Activated CD4-positive, alpha-beta T cell treated with anti-CD3 and anti-CD28 coated beads, Interleukin-2, amount 10 ng/mL, durations not matched to agents 24 days and 14 days (primary cell): ENCODE results near the gene CNGB1. TPM values are rescaled to one million over a fixed set of nuclear protein-coding genes. Genes with fewer than 3 reads are reported as not detected.
"Not testable (repeated sequence)": the region's sequence is repeated elsewhere in the genome, so short reads cannot be mapped to it uniquely, and the experiment has no call there.

ENCODE experiments used
- DNase-seq: peaks from one replicate; pipeline ENCODE4 v3.0.0; 2022
- H3K27ac Mint-ChIP-seq: one replicate; pipeline ENCODE4 v1.8.0; 2022; ENCODE audit warnings: mild to moderate bottlenecking, mixed read lengths
- H3K27me3 Mint-ChIP-seq: one replicate; pipeline ENCODE4 v1.8.0; 2022; ENCODE audit warnings: mixed read lengths
- H3K36me3 Mint-ChIP-seq: one replicate; pipeline ENCODE4 v1.8.0; 2022; ENCODE audit warnings: low read depth, mild to moderate bottlenecking, mixed read lengths
- H3K4me1 Mint-ChIP-seq: one replicate; pipeline ENCODE4 v1.8.0; 2021; ENCODE audit warnings: mixed read lengths
- H3K4me3 Mint-ChIP-seq: one replicate; pipeline ENCODE4 v1.8.0; 2022; ENCODE audit warnings: mild to moderate bottlenecking, moderate library complexity, mixed read lengths
- H3K9me3 Mint-ChIP-seq: one replicate; pipeline ENCODE4 v1.8.0; 2021; ENCODE audit warnings: mixed read lengths
- intact Hi-C: fragments of 100-400 bp; cut with micrococcal nuclease; formaldehyde crosslinking; loops from one replicate; pipeline ENCODE4 v1.15.1; 2023
- total RNA-seq: library from RNA; stranded (reverse); gene quantifications from 2 replicates; pipeline ENCODE4 v1.2.3, GENCODE V29; 2022

Gene CNGB1
- total RNA-seq, 1 donor from 2014 or later = not detected

- no peaks in the 10 kb centered on the region for H3K36me3 Mint-ChIP-seq
- H3K27ac Mint-ChIP-seq = no peak overlapping the region
- H3K27me3 Mint-ChIP-seq = peaks cover 6% of the 10 kb centered on the region
- H3K4me3 Mint-ChIP-seq = no peak overlapping the region
- intact Hi-C loops = no loop called here
- no peak for DNase-seq
- no peaks in the 10 kb centered on the region for H3K4me1 Mint-ChIP-seq
- no peaks in the 10 kb centered on the region for H3K9me3 Mint-ChIP-seq
These were observed 97.7 kb downstream of the CNGB1 start for GRCh38 chr16:57873218-57873617.

- H3K36me3 Mint-ChIP-seq, H3K9me3 Mint-ChIP-seq, H3K27me3 Mint-ChIP-seq, H3K4me1 Mint-ChIP-seq, DNase-seq, H3K27ac Mint-ChIP-seq, H3K4me3 Mint-ChIP-seq, intact Hi-C loops: not testable (repeated sequence)
These were observed 98.2 kb downstream of the CNGB1 start for GRCh38 chr16:57872764-57873163.

- no peak for DNase-seq
- Mint-ChIP-seq H3K9me3 (no peaks in the 10 kb centered on the region), H3K4me3 (no peak overlapping the region), H3K27ac (no peak overlapping the region), H3K4me1 (no peaks in the 10 kb centered on the region), H3K36me3 (no peaks in the 10 kb centered on the region), H3K27me3 (peaks cover 9% of the 10 kb centered on the region)
- intact Hi-C loops = loop anchor here (2.0 kb wide), 1 partner anchor 69 kb away; the partner anchor contains the start of gene KIFC3
These were observed 99.5 kb downstream of the CNGB1 start for GRCh38 chr16:57871456-57871855.

- intact Hi-C loops = loop anchor here (2.0 kb wide), 1 partner anchor 68 kb away; the partner anchor contains the start of gene KIFC3
- H3K4me1 Mint-ChIP-seq = no peaks in the 10 kb centered on the region
- DNase-seq = no peak
- H3K27ac Mint-ChIP-seq = no peak overlapping the region
- no peaks in the 10 kb centered on the region for H3K9me3 Mint-ChIP-seq
- H3K4me3 Mint-ChIP-seq = no peak overlapping the region
- no peaks in the 10 kb centered on the region for H3K36me3 Mint-ChIP-seq
- H3K27me3 Mint-ChIP-seq = peaks cover 7% of the 10 kb centered on the region
These were observed 100.0 kb downstream of the CNGB1 start for GRCh38 chr16:57870753-57871454.

- no peak overlapping the region for H3K27ac Mint-ChIP-seq
These were observed 101.9 kb downstream of the CNGB1 start for GRCh38 chr16:57868913-57869520.

GRCh38 chr16:57867000-57867561, 103.8 kb downstream of the CNGB1 start:
- Mint-ChIP-seq H3K27me3 (peaks cover 22% of the 10 kb centered on the region), H3K4me3 (no peak overlapping the region), H3K36me3 (no peaks in the 10 kb centered on the region), H3K27ac (no peak overlapping the region), H3K9me3 (no peaks in the 10 kb centered on the region), H3K4me1 (no peaks in the 10 kb centered on the region)
- no peak for DNase-seq
- intact Hi-C loops = loop anchor here (10.0 kb wide), 1 partner anchor 112 kb away; no protein-coding TSS in a partner anchor

More at GRCh38 chr16:57868913-57869520, 101.9 kb downstream of the CNGB1 start:
- peaks cover 11% of the 10 kb centered on the region for H3K27me3 Mint-ChIP-seq
- no peaks in the 10 kb centered on the region for H3K4me1 Mint-ChIP-seq
- no peaks in the 10 kb centered on the region for H3K9me3 Mint-ChIP-seq
- H3K36me3 Mint-ChIP-seq = no peaks in the 10 kb centered on the region
- H3K4me3 Mint-ChIP-seq = no peak overlapping the region
- no peak for DNase-seq
- intact Hi-C loops = loop anchor here (10.0 kb wide), 1 partner anchor 114 kb away; no protein-coding TSS in a partner anchor

- Mint-ChIP-seq H3K27me3 (peaks cover 21% of the 10 kb centered on the region), H3K36me3 (no peaks in the 10 kb centered on the region), H3K4me1 (no peaks in the 10 kb centered on the region), H3K9me3 (no peaks in the 10 kb centered on the region), H3K27ac (no peak overlapping the region), H3K4me3 (no peak overlapping the region)
- DNase-seq = no peak
- intact Hi-C loops = loop anchor here (10.0 kb wide), 1 partner anchor 112 kb away; no protein-coding TSS in a partner anchor
These were observed 104.4 kb downstream of the CNGB1 start for GRCh38 chr16:57866529-57866918.

- intact Hi-C loops = loop anchor here (10.0 kb wide), 1 partner anchor 111 kb away; no protein-coding TSS in a partner anchor
- H3K4me1 Mint-ChIP-seq = no peaks in the 10 kb centered on the region
- peaks cover 24% of the 10 kb centered on the region for H3K27me3 Mint-ChIP-seq
- H3K9me3 Mint-ChIP-seq = no peaks in the 10 kb centered on the region
- H3K4me3 Mint-ChIP-seq = no peak overlapping the region
- no peak overlapping the region for H3K27ac Mint-ChIP-seq
- no peak for DNase-seq
- H3K36me3 Mint-ChIP-seq = no peaks in the 10 kb centered on the region
These were observed 105.0 kb downstream of the CNGB1 start for GRCh38 chr16:57865746-57866528.

GRCh38 chr16:57863434-57864160, 107.3 kb downstream of the CNGB1 start:
- no peaks in the 10 kb centered on the region for H3K9me3 Mint-ChIP-seq
- no peak overlapping the region for H3K4me3 Mint-ChIP-seq
- H3K36me3 Mint-ChIP-seq = no peaks in the 10 kb centered on the region
- peaks cover 3% of the 10 kb centered on the region for H3K4me1 Mint-ChIP-seq
- H3K27me3 Mint-ChIP-seq = peaks cover 24% of the 10 kb centered on the region
- DNase-seq = no peak
- H3K27ac Mint-ChIP-seq = no peak overlapping the region
- intact Hi-C loops = loop anchor here (10.0 kb wide), 1 partner anchor 109 kb away; no protein-coding TSS in a partner anchor

GRCh38 chr16:57862698-57863433, 108.1 kb downstream of the CNGB1 start:
- DNase-seq = no peak
- peaks cover 3% of the 10 kb centered on the region for H3K4me1 Mint-ChIP-seq
- H3K36me3 Mint-ChIP-seq = no peaks in the 10 kb centered on the region
- H3K27ac Mint-ChIP-seq = no peak overlapping the region
- peaks cover 24% of the 10 kb centered on the region for H3K27me3 Mint-ChIP-seq
- H3K4me3 Mint-ChIP-seq = no peak overlapping the region
- intact Hi-C loops = loop anchor here (10.0 kb wide), 1 partner anchor 108 kb away; no protein-coding TSS in a partner anchor
- H3K9me3 Mint-ChIP-seq = no peaks in the 10 kb centered on the region

GRCh38 chr16:57859331-57859730, 111.6 kb downstream of the CNGB1 start:
- intact Hi-C loops = no loop called here
- H3K27ac Mint-ChIP-seq = no peak overlapping the region
- no peak for DNase-seq
- H3K27me3 Mint-ChIP-seq = peaks cover 20% of the 10 kb centered on the region
- H3K9me3 Mint-ChIP-seq = no peaks in the 10 kb centered on the region
- peaks cover 3% of the 10 kb centered on the region for H3K4me1 Mint-ChIP-seq
- H3K36me3 Mint-ChIP-seq = no peaks in the 10 kb centered on the region
- no peak overlapping the region for H3K4me3 Mint-ChIP-seq

GRCh38 chr16:57858635-57859034, 112.3 kb downstream of the CNGB1 start:
- H3K9me3 Mint-ChIP-seq = no peaks in the 10 kb centered on the region
- H3K27me3 Mint-ChIP-seq = peaks cover 19% of the 10 kb centered on the region
- H3K4me3 Mint-ChIP-seq = no peak overlapping the region
- H3K4me1 Mint-ChIP-seq = peaks cover 3% of the 10 kb centered on the region
- H3K27ac Mint-ChIP-seq = no peak overlapping the region
- no peaks in the 10 kb centered on the region for H3K36me3 Mint-ChIP-seq
- DNase-seq = no peak
- intact Hi-C loops = no loop called here
